Midbrain (tissue), 1 donor: ENCODE measurements around the gene CHURC1.

Experiments
- DNase-seq: peaks from one replicate; lab custom pipeline; 2025; lab: John Stamatoyannopoulos, UW

The CHURC1 gene

DNA sequence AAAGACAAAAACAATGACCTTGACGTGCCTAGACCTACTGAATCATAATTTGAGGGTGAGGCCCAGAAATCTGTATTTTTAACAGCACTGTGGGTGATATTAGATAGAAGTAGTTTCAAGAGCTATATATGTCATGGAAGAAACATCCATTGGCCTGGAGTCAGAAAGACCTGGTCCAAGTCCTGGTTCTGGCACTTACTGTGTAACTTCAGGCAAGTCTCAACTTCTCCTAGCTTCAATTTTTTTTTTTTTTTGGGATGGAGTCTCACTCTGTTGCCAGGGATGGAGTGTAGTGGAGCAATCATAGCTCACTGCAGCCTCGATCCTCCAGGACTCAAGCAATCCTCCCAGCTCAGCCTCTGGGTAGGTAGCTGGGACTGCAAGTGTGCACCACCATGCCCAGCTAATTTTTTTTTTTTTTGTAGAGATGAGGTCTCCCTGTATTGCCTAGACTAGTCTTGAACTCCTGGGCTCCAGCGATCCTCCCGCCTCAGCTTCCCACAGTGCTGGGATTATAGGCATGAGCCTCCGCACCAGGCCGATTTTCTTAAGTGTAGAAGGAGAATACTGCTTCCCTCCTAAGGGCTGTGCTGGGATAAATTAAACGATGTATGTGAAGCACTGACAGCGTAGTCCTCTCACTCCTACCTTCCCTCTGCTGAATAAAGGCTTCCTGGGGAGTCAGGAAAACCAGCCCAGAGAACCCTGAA lies 42.6 kb downstream of the CHURC1 start:
- no peak for DNase-seq

DNA sequence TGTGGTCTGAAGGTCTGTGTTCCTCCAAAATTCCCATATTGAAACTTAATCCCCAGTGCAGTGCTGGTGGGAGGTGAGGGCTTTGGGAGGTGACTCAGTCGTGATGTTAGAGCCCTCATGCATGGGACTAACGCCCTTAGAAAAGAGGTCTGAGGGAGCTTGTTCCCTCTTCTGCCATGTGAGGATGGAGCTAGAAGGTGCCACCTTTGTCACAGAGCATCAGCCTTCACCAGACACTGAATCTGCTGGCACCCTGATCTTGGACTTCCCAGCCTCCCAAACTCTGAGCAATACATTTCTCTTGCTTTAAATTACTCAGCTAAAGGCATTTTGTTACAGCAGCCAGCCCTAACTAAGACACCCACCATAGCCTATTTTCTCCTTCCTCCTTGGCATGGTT lies 43.9 kb downstream of the CHURC1 start:
- DNase-seq, result no peak

DNA sequence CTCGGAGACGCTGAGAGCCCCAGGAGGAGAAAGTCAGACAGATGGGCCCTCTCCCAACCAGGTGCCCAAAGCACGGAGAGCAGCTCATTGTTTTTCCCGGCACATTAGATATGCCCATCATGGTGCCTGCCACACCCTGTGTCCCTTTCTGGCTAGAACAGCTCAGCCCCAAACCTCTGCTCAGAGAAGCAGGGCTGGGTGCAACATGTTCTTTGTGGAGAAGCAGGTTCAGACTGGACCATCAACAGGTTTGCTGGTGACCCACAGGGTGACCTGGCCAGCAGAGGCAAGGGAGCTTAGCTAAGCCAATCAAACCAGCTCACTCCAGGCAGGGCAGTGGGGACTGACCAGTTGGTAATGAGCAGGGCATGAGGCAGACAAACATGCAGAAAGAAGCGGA lies 44.5 kb downstream of the CHURC1 start:
- no peak for DNase-seq

DNA sequence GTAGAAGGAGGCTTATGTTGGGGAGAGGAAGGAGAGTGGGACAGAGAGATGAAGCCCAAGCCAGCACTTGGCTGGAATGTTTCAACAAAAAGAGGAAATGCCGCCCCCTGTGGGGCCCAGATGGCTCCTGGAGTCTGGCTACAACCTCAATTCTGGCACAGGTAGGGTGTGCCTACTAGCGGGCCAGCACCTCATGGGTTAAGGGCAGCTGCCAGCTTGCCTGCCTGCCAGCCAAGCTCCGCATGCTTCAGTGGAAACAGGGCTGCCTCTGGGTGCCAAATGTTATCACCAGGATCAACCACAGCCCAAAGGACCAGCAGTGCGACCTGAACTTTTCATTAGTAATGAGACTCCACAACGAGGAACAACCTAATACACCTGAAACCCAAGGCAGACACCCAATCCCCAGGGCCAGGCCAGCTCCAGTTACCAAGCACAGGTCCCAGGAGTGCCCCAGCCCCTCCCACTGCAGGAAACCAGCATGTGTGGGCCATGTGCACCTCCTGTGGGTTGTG lies 46.6 kb downstream of the CHURC1 start:
- DNase-seq, result no peak

DNA sequence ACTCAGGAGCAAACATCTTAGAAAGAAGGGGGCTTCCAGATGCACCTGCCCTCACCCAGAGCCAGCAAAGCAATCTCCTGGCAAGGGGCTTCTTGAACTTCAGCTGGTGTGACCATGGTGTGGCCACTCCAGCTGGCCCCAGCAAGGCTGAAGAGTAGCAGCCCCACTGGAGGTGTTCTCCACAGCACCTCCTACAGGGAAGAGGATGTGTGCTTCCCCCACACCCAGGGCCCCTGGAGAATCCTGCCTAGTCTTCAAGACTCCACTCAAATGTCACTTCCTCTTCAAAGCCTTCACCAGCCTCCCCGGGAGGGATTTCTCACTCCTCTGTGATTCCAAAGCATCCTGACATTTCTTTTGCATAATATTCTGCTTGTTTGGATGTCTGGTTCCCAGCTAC lies 49.4 kb downstream of the CHURC1 start:
- no peak for DNase-seq

DNA sequence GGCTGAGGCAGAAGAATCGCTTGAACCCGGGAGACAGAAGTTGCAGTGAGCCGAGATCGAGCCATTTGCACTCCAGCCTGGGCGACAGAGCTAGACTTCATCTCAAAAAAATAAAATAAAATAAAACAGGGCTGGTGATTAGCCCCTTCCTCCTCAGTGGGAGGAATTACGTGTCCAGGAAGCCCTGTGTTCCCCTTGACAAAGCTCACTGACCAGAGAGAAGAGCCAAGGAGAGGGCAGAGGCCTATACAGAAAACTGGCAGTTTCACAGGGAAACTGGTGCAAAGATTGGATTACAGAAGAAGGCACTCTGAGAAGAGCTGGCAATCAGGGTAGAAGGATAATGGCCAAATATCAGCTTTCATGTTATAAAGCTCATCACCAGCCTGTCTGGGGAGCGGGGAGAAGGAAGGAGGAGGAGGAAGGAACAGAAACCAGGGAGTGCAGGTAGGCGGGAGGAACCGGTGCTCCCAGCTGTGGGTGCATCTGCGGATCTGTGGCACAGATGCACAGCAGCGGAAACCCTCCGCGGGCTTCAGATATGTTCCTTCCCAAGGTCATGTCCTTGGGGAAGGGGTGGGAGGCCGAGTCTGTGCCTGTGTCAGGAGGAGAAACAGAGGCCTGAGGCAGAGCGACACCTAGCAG lies 51.2 kb downstream of the CHURC1 start:
- no peak for DNase-seq

DNA sequence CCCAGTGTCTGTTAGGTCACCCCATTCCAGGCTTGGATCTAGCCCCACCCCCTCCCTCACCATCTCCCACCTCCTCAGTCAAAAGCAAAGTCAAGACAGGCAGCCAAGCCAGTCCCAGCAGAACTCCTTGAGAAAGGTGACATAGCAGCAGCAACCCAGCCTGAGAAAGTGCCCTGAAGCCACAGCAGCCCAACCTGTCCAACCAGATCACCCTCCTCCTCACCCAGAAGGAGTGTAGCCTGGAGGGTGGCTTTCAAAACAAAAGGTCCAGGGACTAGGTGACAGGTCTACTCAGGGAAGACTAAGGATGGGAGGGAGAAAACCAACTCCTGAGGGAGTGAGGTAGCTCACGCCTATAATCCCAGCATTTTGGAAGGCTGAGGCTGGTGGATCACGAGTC lies 52.7 kb downstream of the CHURC1 start:
- no peak for DNase-seq

DNA sequence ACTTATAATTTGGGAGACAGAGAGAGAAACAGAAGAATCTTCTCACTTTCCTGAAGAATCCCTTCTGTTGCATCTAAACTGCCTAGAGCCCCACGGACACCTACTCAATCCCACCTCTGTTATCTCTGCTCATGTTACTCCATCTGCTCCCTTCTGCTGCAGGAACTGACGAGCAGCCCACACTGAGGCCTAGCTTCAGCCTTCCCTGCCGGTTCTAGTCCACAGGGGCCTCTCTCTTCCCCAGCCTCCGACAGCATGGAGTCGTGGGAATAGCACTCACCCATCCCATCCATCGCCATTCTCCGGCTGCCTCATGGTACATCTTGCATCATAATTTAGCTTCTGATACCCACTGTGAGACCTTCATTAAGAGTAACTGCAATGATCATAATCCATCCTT lies 53.9 kb downstream of the CHURC1 start:
- no peak for DNase-seq

DNA sequence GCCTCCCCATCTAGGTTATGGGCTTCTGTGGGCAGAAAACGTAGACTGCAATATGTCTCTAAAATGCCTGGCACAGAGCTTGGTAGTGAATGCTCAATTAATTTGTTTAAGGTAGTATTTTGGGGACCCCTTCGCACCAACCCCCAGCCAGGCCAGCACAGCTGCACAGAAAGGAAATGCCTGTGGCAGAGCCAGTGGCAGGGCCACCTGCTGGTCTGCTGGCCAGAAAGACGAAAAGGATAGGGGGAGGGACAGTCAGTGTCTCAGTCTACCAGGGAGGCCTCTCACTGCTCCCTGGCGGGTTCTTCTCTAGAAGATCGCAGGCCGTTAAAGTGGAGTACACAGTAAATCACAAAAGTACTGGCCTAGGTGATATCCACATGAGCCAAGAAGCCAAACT lies 54.4 kb downstream of the CHURC1 start:
- DNase-seq, result no peak

DNA sequence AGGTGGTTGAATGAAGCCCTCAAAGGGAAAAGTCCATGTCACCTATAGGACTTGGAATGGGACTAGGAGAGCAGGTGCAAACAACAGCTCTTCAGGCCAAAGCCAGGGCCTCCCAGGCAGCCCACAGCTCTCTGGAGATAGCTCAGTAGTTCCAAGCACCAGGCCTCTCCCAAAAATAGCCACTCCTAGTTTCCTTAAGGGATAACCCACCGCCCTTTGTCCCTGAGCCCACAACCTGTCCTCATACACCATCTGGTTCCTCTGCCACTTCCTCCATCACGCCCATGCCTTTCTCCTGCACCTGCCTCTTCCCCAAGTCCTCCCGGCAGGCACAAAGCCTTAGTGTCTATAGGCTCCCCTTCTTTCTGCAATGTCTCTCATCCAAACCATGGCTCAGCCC lies 55.8 kb downstream of the CHURC1 start:
- no peak for DNase-seq

DNA sequence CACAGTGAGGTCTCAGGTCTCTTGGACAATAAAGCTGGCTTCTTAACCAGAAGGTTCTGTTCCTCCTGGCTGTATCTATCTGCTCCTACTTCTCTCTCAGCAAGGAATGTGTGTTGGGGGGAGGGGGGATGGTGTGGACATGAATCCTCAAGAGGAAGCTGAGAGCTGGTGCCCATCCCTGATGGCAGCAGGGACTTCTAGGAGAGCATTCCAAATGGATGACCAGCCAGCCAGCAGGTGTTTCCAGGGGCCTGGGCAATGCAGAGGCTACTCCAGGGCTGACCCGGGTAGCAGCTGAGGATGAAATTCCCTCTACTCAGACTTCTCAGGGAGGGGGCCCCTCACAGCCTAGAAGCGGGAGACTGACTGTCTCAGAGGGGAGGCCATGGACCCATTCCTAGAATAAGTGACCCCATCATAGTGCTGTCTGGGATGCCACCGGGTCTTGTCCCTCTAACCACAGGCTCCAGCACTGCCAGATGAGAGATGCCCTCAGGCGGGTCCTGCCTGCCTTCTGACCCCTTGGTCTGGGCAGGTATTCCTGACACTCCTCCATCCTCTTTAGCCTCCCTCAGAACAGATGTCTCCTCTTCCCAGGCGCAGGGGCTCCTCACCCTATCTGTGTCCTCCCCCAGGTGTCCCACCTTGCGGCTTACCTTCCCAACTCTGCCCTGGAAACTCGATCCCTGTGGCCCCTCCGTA lies 56.7 kb downstream of the CHURC1 start:
- DNase-seq, result no peak

DNA sequence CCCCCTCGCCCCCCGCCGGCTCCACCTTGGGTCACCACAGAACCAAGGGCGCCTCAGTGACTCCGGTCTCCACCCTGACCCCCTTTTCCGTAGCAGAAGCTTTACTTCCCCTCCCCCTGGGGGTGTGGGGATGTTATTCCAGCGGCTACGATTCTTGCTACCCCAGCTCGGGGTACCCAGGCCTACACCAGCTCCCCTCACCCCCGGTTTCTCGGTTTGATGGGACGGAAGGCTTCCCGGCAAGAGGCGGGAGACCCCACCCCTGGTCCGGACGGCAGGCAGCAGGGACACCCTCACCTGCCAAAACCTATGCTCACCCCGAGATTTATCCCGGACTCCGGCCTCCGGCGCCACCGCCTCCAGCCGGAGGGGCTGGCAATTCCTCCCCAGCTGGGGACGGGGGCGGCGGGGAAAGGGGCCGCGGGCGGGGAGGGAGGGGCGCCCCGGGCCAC lies 57.3 kb downstream of the CHURC1 start:
- DNase-seq, result no peak

DNA sequence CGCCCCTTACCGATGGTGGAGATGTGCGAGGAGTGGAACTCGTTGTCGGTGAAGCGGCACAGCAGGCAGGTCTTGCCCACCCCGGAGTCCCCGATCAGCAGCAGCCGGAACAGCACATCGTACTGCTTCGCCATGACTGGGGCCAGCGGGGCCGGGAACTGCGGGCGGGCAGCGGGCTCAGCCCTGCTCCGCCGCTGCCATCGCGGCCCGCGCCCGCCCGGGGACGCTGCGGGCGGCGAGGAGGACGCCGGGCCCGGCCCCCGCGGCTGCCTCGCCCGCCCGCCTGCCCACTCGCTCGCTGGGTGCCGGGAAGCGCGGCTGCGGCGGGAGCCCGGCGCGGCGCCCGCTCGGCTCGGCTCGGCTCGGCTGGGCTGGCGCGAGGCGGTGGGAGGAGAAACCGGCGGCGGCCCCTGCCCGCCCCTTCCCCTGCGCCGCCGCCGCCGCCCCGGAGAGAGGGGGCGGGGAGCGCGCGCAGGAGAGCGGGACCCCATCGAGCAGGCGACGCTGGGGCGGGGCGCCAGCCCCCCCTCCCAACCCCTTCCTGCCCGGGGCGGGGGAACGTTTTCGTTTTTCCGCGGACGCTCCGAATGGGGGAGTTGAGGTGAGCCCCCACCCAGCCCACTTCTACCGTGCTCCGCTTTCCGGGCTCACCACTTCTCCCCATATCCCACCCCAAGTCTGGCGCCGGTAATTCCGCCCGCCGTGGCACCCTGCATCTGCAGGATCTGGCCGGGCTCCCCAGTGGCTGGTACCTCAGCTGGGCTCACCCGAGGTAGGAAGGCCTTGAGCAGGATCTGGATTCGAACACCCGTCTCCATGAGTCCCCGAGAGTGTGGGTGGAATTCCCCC lies 57.9 kb downstream of the CHURC1 start, which contains the start of gene RAB15:
Gene RAB15 (minus strand): TSS at position 394 of the 849 bp plus-strand sequence. CDS start 260 bp downstream, at position 134.
- DNase-seq, result no peak

DNA sequence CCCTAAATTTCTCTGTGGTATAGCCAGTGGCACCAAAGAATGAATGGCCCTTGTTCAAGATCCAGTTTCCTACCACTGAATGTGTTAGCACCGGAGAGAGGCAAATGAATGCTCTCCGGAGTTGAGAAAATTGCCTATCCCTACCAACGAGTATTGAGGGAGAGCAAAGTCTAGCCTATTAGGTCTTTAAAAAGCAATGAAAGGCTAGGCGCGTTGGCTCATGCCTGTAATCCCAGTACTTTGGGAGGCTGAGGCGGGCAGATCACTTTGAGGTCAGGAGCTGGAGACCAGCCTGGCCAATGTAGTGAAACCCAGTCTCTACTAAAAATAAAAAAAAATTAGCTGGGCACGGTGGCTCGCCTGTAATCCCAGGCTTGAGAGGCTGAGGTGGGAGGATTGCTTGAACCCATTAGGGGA lies 58.8 kb downstream of the CHURC1 start:
- DNase-seq, result no peak

DNA sequence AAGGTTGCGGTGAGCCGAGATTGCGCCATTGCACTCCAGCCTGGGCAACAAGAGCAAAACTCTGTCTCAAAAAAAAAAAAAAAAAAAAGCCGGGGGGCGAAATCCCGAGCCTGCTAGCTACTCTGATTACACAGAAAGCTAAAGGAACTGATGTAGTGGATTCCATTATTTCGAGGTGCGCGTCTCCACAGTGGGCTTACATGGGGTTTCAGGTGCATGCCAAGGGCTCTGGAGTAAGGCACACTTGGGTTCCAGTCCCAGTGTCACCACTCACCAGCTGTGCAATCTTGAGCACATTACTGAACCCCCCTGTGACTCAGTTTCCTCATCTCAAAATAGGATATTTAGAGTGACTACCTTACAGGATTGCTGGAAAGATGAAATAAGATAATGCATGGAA lies 59.6 kb downstream of the CHURC1 start:
- no peak for DNase-seq

DNA sequence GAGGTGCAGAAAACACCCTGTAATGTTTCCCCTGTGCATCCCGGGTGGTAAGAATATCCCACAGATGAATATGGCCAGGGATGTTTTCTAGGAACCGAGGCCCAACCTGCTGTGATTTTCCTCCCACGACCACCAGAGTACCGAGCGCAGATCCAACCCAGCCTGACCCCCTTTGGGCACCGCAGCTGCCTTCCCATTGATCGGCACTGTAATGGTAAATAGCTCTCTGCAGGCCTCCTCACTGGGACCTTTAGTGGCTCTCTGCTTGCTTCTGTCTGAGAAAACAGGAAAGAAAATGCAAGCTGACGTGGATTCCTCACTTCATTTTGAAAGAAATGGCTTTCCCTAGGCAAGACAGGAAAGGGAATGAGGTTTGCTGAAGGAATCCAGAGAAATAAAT lies 60.3 kb downstream of the CHURC1 start:
- DNase-seq, result no peak

DNA sequence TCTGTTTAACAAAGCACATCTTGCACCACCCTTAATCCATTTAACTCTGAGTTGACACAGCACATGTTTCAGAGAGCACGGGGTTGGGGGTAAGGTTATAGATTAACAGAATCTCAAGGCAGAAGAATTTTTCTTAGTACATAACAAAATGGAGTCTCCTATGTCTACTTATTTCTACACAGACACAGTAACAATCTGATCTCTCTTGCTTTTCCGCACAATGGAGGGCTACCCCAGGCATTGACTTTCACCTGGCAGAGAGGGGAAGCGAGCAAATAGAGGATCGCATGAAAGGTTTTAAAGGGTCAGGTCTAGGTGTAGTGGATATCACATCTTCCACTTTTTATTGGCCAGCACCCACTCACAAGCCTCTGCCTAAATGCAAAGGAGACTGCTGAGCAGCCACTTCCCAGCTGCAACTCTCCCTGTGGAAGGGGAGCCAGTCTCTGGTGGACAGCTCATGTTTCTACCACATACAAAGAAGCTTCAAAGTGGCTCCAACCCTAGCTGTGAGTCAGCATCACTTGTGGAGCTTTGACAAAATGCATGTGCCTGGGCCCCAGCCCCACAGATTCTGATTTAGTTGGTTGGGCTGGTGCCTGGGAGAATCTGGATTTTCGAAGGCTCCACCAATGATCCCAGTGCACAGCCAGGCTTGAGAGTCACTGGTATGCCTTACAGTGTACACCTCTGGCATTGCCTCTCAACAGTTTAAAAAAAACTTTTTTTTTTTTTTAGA lies 65.2 kb downstream of the CHURC1 start:
- DNase-seq, result no peak

DNA sequence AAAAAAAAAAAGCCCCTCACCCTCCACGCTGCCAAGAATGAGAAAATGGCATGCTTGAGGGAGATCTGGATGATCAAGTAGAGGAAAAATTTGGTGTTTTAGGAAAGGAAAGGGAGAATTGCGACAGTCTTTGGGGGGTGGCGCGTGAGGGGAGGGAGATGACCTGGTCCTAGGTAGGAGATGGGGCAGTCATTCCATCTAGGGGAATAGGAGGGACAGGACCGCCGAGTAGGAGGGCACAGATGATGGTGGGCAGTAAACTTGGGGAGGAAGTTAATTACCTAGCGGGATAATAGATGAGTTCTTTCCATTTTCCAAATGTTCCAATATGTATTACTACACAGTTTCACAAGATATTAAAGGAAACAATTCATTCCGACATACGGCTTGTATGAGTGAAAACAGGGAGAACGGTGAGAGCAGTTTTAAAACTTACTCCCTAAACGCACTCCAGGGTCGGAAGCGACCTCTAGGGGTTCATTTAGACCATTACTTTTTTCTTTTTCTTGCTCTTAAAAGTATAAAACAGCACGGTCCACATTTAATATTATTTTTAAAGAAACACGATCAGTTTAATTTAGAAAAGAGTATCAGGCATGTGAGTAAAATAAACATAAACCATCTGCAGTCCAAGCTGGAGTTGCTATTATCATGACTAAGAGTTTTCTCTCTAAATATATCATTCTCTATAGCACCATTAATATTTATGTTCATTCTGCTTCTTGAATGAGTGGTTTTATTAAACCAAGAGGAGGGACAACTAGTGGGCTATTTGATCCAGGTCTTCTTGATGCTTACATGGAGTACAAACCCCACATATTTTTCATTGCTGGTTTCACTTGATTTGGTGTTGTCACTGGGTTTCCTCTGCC lies 69.4 kb downstream of the CHURC1 start:
- DNase-seq, result peak; percentile 43
